ENCODE data around the gene NCAM1.
"Not testable (repeated sequence)": the region's sequence is repeated elsewhere in the genome, so short reads cannot be mapped to it uniquely, and the experiment has no call there.

NCAM1 gene

DNA sequence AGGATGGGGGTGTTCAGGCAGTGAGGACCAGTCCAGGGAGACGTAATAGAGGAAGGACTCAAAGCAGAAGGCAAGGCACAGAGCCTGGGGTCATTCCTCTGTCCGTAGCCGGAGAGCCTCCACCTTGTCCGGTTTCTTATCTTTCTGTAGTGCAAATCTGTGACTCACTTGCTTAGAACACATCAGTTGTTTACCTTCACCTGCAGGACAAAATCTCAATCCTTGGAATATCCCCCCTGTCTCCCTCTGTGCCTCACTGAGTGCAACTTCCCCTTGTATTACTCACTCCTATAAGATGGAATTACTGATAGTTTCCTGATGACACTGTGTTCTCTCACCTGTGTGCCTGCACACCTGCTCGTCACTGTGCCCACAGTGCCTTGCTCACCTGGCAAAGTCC lies 332.7 kb downstream of the NCAM1 start:
- Histone ChIP-seq H3K4me1 (no peaks in the 10 kb centered on the region), H3K4me2 (ENCODE audit: low read length) (no peak overlapping the region), H3K27ac (no peak overlapping the region), H2AFZ (no peak overlapping the region), H3K36me3 (ENCODE audit: control insufficient read depth, insufficient read depth, low read length) (no peaks in the 10 kb centered on the region), H3K9ac (no peak overlapping the region), H3K27me3 (ENCODE audit: control insufficient read depth, insufficient read depth, low read length) (no peaks in the 10 kb centered on the region), H3K79me2 (no peaks in the 10 kb centered on the region), H3K9me3 (ENCODE audit: control insufficient read depth, low read length) (no peaks in the 10 kb centered on the region), H3K4me3 (ENCODE audit: low read depth, low read length) (no peak overlapping the region)
- no peak for TF ChIP-seq CTCF (IDR thresholded peaks at IDR 0.05)

DNA sequence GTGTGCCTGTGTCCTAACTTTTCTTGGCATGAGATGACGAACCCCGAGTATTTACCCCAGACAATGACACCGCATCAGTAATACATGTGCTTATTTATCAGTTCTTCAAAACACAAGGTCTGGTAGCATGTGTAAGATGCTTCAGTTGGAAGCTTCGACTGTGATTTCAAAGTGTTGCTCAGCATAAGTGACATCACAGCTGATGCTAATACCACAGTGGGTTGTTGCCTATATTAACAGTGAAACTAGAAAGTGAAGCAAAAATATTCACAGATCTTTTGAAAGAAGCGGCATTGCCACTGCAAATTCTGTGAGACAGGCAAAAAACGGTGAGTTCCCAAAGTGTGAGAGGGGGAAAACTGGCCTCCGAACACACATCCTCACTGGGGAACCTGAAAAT lies 334.8 kb downstream of the NCAM1 start:
- no peaks in the 10 kb centered on the region for H3K79me2 ChIP-seq
- H3K4me3 ChIP-seq (ENCODE audit: low read depth, low read length): no peak overlapping the region
- H3K27ac ChIP-seq: no peak overlapping the region
- H3K36me3 ChIP-seq (ENCODE audit: control insufficient read depth, insufficient read depth, low read length): no peaks in the 10 kb centered on the region
- H3K9me3 ChIP-seq (ENCODE audit: control insufficient read depth, low read length): no peaks in the 10 kb centered on the region
- H3K27me3 ChIP-seq (ENCODE audit: control insufficient read depth, insufficient read depth, low read length): no peaks in the 10 kb centered on the region
- TF ChIP-seq CTCF (IDR thresholded peaks at IDR 0.05): no peak
- H3K9ac ChIP-seq: no peak overlapping the region
- no peaks in the 10 kb centered on the region for H3K4me1 ChIP-seq
- H3K4me2 ChIP-seq (ENCODE audit: low read length): no peak overlapping the region
- no peak overlapping the region for H2AFZ ChIP-seq

- H3K27me3 ChIP-seq (ENCODE audit: control insufficient read depth, insufficient read depth, low read length): no peaks in the 10 kb centered on the region
- no peak overlapping the region for H3K9ac ChIP-seq
- H3K36me3 ChIP-seq (ENCODE audit: control insufficient read depth, insufficient read depth, low read length): no peaks in the 10 kb centered on the region
- no peak overlapping the region for H2AFZ ChIP-seq
- H3K4me1 ChIP-seq: no peaks in the 10 kb centered on the region
- H3K79me2 ChIP-seq: no peaks in the 10 kb centered on the region
- H3K9me3 ChIP-seq (ENCODE audit: control insufficient read depth, low read length): no peaks in the 10 kb centered on the region
- H3K27ac ChIP-seq: no peak overlapping the region
- H3K4me2 ChIP-seq (ENCODE audit: low read length): no peak overlapping the region
- no peak for TF ChIP-seq CTCF (IDR thresholded peaks at IDR 0.05)
- H3K4me3 ChIP-seq (ENCODE audit: low read depth, low read length): no peak overlapping the region
Observed at GRCh38 chr11:113296447-113297205, 335.4 kb downstream of the NCAM1 start.

- not testable (repeated sequence) for H3K27me3 ChIP-seq (ENCODE audit: control insufficient read depth, insufficient read depth, low read length); H3K9me3 ChIP-seq (ENCODE audit: control insufficient read depth, low read length); H2AFZ ChIP-seq; H3K4me3 ChIP-seq (ENCODE audit: low read depth, low read length); H3K79me2 ChIP-seq; H3K27ac ChIP-seq; H3K36me3 ChIP-seq (ENCODE audit: control insufficient read depth, insufficient read depth, low read length); H3K4me2 ChIP-seq (ENCODE audit: low read length); H3K4me1 ChIP-seq; H3K9ac ChIP-seq
Observed at GRCh38 chr11:113298496-113298895, 337.3 kb downstream of the NCAM1 start.

GRCh38 chr11:113304916-113305315 lies 343.7 kb downstream of the NCAM1 start:
- no peak for TF ChIP-seq CTCF (IDR thresholded peaks at IDR 0.05)

More at GRCh38 chr11:113304916-113305315, 343.7 kb downstream of the NCAM1 start:
- H3K4me3 ChIP-seq (ENCODE audit: low read depth, low read length): no peak overlapping the region
- no peaks in the 10 kb centered on the region for H3K27me3 ChIP-seq (ENCODE audit: control insufficient read depth, insufficient read depth, low read length)
- H3K9me3 ChIP-seq (ENCODE audit: control insufficient read depth, low read length): no peaks in the 10 kb centered on the region
- H3K27ac ChIP-seq: no peak overlapping the region
- H2AFZ ChIP-seq: no peak overlapping the region
- no peaks in the 10 kb centered on the region for H3K79me2 ChIP-seq
- no peak overlapping the region for H3K9ac ChIP-seq
- no peaks in the 10 kb centered on the region for H3K36me3 ChIP-seq (ENCODE audit: control insufficient read depth, insufficient read depth, low read length)
- no peak overlapping the region for H3K4me2 ChIP-seq (ENCODE audit: low read length)
- no peaks in the 10 kb centered on the region for H3K4me1 ChIP-seq
